Measurements from ENCODE around the gene B3GAT3. TPM values are rescaled to one million over a fixed set of nuclear protein-coding genes. Genes with fewer than 3 reads are reported as not detected.

B3GAT3 gene
- total RNA-seq, 2 donors from 2014 or later, result 38.6 to 53.9 TPM

GRCh38 chr11:62578541-62578940 lies 43.2 kb downstream of the B3GAT3 start:
- no peak overlapping the region for H3K4me3 ChIP-seq (ENCODE audit: low read length)
- Mint-ChIP-seq H3K4me1 (peaks cover 8% of the 10 kb centered on the region), H3K9me3 (no peaks in the 10 kb centered on the region), H3K27ac (no peak overlapping the region), H3K4me3 (no peak overlapping the region), H3K27me3 (ENCODE audit: insufficient read depth) (no peaks in the 10 kb centered on the region), H3K36me3 (ENCODE audit: low read depth) (peaks cover 40% of the 10 kb centered on the region)
- no peak overlapping the region for H3K27ac ChIP-seq (ENCODE audit: low read depth, low read length)
- WGBS, 2 experiments (ENCODE audit: insufficient coverage in 1 of 2, insufficient read length in 1 of 2), result 95 to 97% methylated on average over 9 to 11 of the region's 11 CpGs
- peaks cover 45% of the 10 kb centered on the region for H3K36me3 ChIP-seq (ENCODE audit: control insufficient read depth, insufficient read depth, low read length)
- TF ChIP-seq CTCF (conservative IDR thresholded peaks at IDR 0.05), result no peak
- no peak for DNase-seq
- peaks cover 2% of the 10 kb centered on the region for H3K9me3 ChIP-seq (ENCODE audit: control insufficient read depth, low read length)
- peaks cover 2% of the 10 kb centered on the region for H3K4me1 ChIP-seq (ENCODE audit: control insufficient read depth, insufficient read depth, low read length)
- H3K27me3 ChIP-seq (ENCODE audit: control insufficient read depth, insufficient read depth, low read length, poor library complexity, severe bottlenecking), result no peaks in the 10 kb centered on the region
- no peak overlapping the region for H3K9ac ChIP-seq (ENCODE audit: extremely low read depth, low read length, poor library complexity, severe bottlenecking)

- peaks cover 45% of the 10 kb centered on the region for H3K36me3 Mint-ChIP-seq (ENCODE audit: low read depth)
- Histone ChIP-seq H3K27me3 (ENCODE audit: control insufficient read depth, insufficient read depth, low read length, poor library complexity, severe bottlenecking) (no peaks in the 10 kb centered on the region), H3K4me3 (ENCODE audit: low read length) (no peak overlapping the region), H3K36me3 (ENCODE audit: control insufficient read depth, insufficient read depth, low read length) (peaks cover 43% of the 10 kb centered on the region), H3K9ac (ENCODE audit: extremely low read depth, low read length, poor library complexity, severe bottlenecking) (no peak overlapping the region), H3K9me3 (ENCODE audit: control insufficient read depth, low read length) (no peaks in the 10 kb centered on the region), H3K27ac (ENCODE audit: low read depth, low read length) (no peak overlapping the region), H3K4me1 (ENCODE audit: control insufficient read depth, insufficient read depth, low read length) (peaks cover 2% of the 10 kb centered on the region)
- H3K27ac Mint-ChIP-seq, result no peak overlapping the region
- no peak overlapping the region for H3K4me3 Mint-ChIP-seq
- H3K4me1 Mint-ChIP-seq, result peaks cover 17% of the 10 kb centered on the region
- no peak for DNase-seq
- no peaks in the 10 kb centered on the region for H3K9me3 Mint-ChIP-seq
- H3K27me3 Mint-ChIP-seq (ENCODE audit: insufficient read depth), result no peaks in the 10 kb centered on the region
- TF ChIP-seq CTCF (conservative IDR thresholded peaks at IDR 0.05), result no peak
- 91 to 95% methylated on average over 8 to 12 of the region's 12 CpGs for WGBS, 2 experiments (ENCODE audit: insufficient coverage in 1 of 2, insufficient read length in 1 of 2)
These were observed 44.6 kb downstream of the B3GAT3 start for GRCh38 chr11:62577046-62577714.

GRCh38 chr11:62575837-62576236 lies 45.9 kb downstream of the B3GAT3 start:
- H3K9me3 Mint-ChIP-seq, result no peaks in the 10 kb centered on the region
- H3K36me3 Mint-ChIP-seq (ENCODE audit: low read depth), result peaks cover 51% of the 10 kb centered on the region
- no peaks in the 10 kb centered on the region for H3K27me3 Mint-ChIP-seq (ENCODE audit: insufficient read depth)
- H3K4me1 Mint-ChIP-seq, result peaks cover 28% of the 10 kb centered on the region
- WGBS, 2 experiments (ENCODE audit: insufficient coverage in 1 of 2, insufficient read length in 1 of 2), result 94 to 98% methylated on average over 6 to 14 of the region's 14 CpGs
- Histone ChIP-seq H3K9me3 (ENCODE audit: control insufficient read depth, low read length) (no peaks in the 10 kb centered on the region), H3K4me3 (ENCODE audit: low read length) (no peak overlapping the region), H3K27ac (ENCODE audit: low read depth, low read length) (no peak overlapping the region), H3K4me1 (ENCODE audit: control insufficient read depth, insufficient read depth, low read length) (peaks cover 8% of the 10 kb centered on the region), H3K27me3 (ENCODE audit: control insufficient read depth, insufficient read depth, low read length, poor library complexity, severe bottlenecking) (no peaks in the 10 kb centered on the region), H3K36me3 (ENCODE audit: control insufficient read depth, insufficient read depth, low read length) (peaks cover 45% of the 10 kb centered on the region), H3K9ac (ENCODE audit: extremely low read depth, low read length, poor library complexity, severe bottlenecking) (no peak overlapping the region)
- peak overlapping the region; percentile 99 for H3K4me3 Mint-ChIP-seq
- peak overlapping the region; percentile 26 for H3K27ac Mint-ChIP-seq
- no peak for TF ChIP-seq CTCF (conservative IDR thresholded peaks at IDR 0.05)
- no peak for DNase-seq

Measured in endodermal cell (in vitro differentiated cells).